NCI-H2107 treated with DMSO at 0.1 percent for 48 hours (cell line): ENCODE results near the gene AKT1S1.

Experiments used
- DNase-seq: peaks from one replicate; lab custom pipeline; 2025; ENCODE audit not compliant: unreplicated experiment; lab: John Stamatoyannopoulos, UW

AKT1S1 gene

GRCh38 chr19:49908480-49909420 lies 31.6 kb upstream of the AKT1S1 start:
- DNase-seq: no peak

GRCh38 chr19:49907745-49908446 lies 30.7 kb upstream of the AKT1S1 start:
- no peak for DNase-seq

- no peak for DNase-seq
Observed at GRCh38 chr19:49906879-49907564, 29.9 kb upstream of the AKT1S1 start.

- DNase-seq: no peak
Observed at GRCh38 chr19:49904136-49904535, 27.0 kb upstream of the AKT1S1 start.

GRCh38 chr19:49896863-49897621 lies 19.9 kb upstream of the AKT1S1 start, which contains the start of gene IL4I1:
TSS of gene IL4I1 (minus strand) at chr19:49896887. CDS start at chr19:49896160, 727 bp downstream.
- no peak for DNase-seq

GRCh38 chr19:49895566-49896297 lies 18.6 kb upstream of the AKT1S1 start:
- no peak for DNase-seq

GRCh38 chr19:49894879-49895565 lies 17.9 kb upstream of the AKT1S1 start:
- no peak for DNase-seq

GRCh38 chr19:49894011-49894664 lies 17.0 kb upstream of the AKT1S1 start:
- no peak for DNase-seq

- DNase-seq: no peak
Observed at GRCh38 chr19:49892716-49893115, 15.6 kb upstream of the AKT1S1 start.

GRCh38 chr19:49891393-49891792 lies 14.2 kb upstream of the AKT1S1 start:
- DNase-seq: no peak

GRCh38 chr19:49890349-49891311 lies 13.5 kb upstream of the AKT1S1 start:
- DNase-seq: no peak

GRCh38 chr19:49889687-49890348 lies 12.7 kb upstream of the AKT1S1 start:
- DNase-seq: no peak

- DNase-seq: no peak
Observed at GRCh38 chr19:49889038-49889686, 12.0 kb upstream of the AKT1S1 start.

- peak; percentile 44 for DNase-seq
Observed at GRCh38 chr19:49888510-49888824, 11.3 kb upstream of the AKT1S1 start.

GRCh38 chr19:49887665-49888509 lies 10.7 kb upstream of the AKT1S1 start:
- peak; percentile 72 for DNase-seq

- DNase-seq: no peak
Observed at GRCh38 chr19:49887037-49887664, 10.0 kb upstream of the AKT1S1 start.
